Measurements from ENCODE around the gene SDK2.

DNA sequence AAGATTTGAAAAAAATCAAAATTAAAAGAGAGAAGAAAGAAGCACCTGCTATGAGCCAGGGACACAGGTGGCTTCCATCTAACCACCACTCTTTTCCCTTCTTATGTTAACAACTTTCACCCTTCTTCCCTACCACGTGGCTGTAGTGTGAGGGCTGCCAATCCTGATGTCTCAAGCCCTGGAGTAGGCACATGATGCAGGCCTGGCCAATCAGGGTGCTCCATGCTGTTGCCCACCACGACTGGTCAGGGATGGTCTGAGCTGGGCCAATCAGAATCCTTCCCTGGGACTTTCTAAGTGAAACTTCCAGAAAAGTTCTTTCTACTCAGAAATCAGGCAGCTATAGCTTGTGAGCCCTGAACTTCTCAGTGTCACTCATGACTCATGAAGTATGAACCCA lies 140.7 kb downstream of the SDK2 start:
- no peak for TF ChIP-seq CTCF (IDR thresholded peaks at IDR 0.05)
- TF ChIP-seq POLR2A (IDR thresholded peaks at IDR 0.05) = no peak

Data from prostate gland (tissue), 2 donors.